Neutrophil (primary cell): Measurements from ENCODE around the gene MEGF6.
"Not testable (repeated sequence)": the region's sequence is repeated elsewhere in the genome, so short reads cannot be mapped to it uniquely, and the experiment has no call there.

Source experiments
- H3K27ac ChIP-seq: fragments of 200-600 bp; sonication (generic); 2 replicates; pipeline ENCODE4 v1.5.1; 2016; ENCODE audit warnings: mild to moderate bottlenecking, moderate library complexity
- H3K27me3 ChIP-seq: fragments of 200-600 bp; sonication (generic); 2 replicates; pipeline ENCODE4 v1.6.0; 2016; ENCODE audit warnings: mild to moderate bottlenecking
- H3K36me3 ChIP-seq: fragments of 200-600 bp; sonication (generic); 2 replicates; pipeline ENCODE4 v1.5.1; 2017
- H3K4me1 ChIP-seq, 2 experiments: fragments of 200-600 bp in 1 of 2; sonication (generic) in 1 of 2; 1 replicate in 1 of 2; 2 replicates in 1 of 2; pipeline versions ENCODE4 v1.5.1 to v1.6.1; 2013 to 2016; ENCODE audit warnings: low read depth in 1 of 2, low read length in 1 of 2, mild to moderate bottlenecking in 1 of 2, moderate library complexity in 1 of 2; ENCODE audit not compliant: control insufficient read depth in 1 of 2, insufficient read depth in 1 of 2
- H3K4me3 ChIP-seq, 2 experiments: fragments of 200-600 bp in 1 of 2; sonication (generic) in 1 of 2; 1 replicate in 1 of 2; 2 replicates in 1 of 2; pipeline ENCODE4 v1.5.1; 2013 to 2016; ENCODE audit warnings: low read depth in 1 of 2, low read length in 1 of 2, mild to moderate bottlenecking in 1 of 2, moderate library complexity in 1 of 2
- H3K9me3 ChIP-seq: fragments of 200-600 bp; sonication (generic); 2 replicates; pipeline ENCODE4 v1.5.1; 2016
- TF ChIP-seq, protein P1 (sequence below): fragments of 200-600 bp; sonication (generic); IDR thresholded peaks from 2 replicates; pipeline ENCODE4 v1.5.1; 2016; ENCODE audit warnings: antibody characterized with exemption

Gene MEGF6

DNA sequence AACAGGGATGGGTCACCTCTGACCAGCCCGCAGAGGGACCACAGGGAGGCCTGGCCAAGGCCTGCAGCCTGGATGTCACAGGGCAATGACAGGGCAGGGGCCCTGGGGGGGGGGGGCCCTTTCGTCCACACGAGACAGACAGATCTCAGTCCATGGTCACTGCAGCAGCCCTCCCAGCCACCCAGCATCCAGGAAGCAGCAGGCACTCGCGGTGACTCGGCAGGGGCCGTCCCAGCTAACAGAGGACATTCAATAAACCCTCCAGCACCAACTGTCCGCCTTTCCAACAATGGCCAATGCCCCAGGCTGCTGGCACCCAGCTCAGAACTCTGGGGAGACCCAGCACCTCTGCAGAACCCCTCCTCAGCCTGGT, 32.9 kb downstream of the MEGF6 start:
- no peaks in the 10 kb centered on the region for H3K9me3 ChIP-seq
- peaks cover 5% of the 10 kb centered on the region for H3K36me3 ChIP-seq
- TF ChIP-seq, protein P1, sequence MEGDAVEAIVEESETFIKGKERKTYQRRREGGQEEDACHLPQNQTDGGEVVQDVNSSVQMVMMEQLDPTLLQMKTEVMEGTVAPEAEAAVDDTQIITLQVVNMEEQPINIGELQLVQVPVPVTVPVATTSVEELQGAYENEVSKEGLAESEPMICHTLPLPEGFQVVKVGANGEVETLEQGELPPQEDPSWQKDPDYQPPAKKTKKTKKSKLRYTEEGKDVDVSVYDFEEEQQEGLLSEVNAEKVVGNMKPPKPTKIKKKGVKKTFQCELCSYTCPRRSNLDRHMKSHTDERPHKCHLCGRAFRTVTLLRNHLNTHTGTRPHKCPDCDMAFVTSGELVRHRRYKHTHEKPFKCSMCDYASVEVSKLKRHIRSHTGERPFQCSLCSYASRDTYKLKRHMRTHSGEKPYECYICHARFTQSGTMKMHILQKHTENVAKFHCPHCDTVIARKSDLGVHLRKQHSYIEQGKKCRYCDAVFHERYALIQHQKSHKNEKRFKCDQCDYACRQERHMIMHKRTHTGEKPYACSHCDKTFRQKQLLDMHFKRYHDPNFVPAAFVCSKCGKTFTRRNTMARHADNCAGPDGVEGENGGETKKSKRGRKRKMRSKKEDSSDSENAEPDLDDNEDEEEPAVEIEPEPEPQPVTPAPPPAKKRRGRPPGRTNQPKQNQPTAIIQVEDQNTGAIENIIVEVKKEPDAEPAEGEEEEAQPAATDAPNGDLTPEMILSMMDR: no peak
- no peak overlapping the region for H3K4me3 ChIP-seq
- H3K27me3 ChIP-seq: no peaks in the 10 kb centered on the region
- H3K27ac ChIP-seq: no peak overlapping the region
- peaks cover 0 to 4% of the 10 kb centered on the region in 2 experiments for H3K4me1 ChIP-seq

DNA sequence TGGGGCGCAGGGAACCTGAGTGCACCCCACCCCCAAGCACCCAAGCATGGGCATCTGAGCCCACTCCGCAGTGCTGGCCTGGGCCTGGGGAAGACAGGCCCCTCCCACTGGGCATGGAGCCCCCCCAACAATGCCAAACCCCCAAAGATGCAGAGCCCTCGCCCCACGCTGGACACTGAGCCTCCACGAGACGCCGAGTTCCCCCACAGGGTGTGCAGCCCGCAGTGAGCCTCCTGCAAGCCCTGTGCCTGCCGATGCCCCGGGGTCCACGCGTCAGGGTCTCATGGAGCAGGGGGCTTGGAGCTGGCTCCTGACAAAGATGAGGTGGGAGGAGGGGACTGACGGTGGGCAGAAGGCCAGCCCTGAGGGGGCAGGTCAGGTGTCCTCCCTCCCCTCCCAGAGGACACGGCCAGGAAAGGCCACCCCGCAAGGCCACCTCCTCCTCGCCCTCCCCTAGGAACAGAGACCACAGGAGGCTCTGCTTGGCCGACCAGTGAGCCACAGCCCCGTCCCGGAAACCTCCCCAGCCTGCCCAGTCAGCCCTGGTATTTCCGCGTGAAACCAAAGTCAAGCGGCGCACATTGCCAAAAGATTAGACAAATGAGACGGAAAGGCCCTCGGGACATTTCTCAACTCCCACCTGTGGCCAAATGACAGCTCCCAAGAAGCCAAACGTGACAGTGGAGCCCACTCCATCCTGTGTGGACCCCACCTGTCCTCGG, 33.4 kb downstream of the MEGF6 start:
- TF ChIP-seq, protein P1: no peak
- no peak overlapping the region for H3K4me3 ChIP-seq
- H3K27me3 ChIP-seq: no peaks in the 10 kb centered on the region

DNA sequence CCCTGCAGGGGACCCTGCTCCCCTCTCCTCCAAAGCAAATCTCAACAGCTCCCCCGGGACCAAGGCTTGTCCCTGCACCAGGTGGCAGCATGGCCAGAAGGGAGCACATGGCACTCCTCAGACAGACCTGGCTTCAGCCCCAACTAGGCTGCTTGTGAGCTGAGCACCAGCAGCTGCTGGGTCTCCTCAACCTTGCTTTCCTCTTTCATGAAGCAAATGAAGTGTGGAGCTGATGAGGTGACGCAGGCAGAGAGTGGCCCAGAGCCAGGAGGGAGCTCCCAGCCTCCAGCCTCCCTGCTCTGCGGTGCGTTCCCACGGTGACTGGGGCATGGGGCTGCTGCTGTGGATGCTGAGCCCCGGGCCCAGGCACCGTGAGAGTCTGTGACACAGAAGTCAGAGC, 34.0 kb downstream of the MEGF6 start:
- no peaks in the 10 kb centered on the region for H3K9me3 ChIP-seq

More for the DNA sequence above, 33.4 kb downstream of the MEGF6 start:
- H3K9me3 ChIP-seq: no peaks in the 10 kb centered on the region
- peaks cover 5% of the 10 kb centered on the region for H3K36me3 ChIP-seq
- H3K4me1 ChIP-seq: peaks cover 0 to 4% of the 10 kb centered on the region in 2 experiments
- H3K27ac ChIP-seq: no peak overlapping the region

DNA sequence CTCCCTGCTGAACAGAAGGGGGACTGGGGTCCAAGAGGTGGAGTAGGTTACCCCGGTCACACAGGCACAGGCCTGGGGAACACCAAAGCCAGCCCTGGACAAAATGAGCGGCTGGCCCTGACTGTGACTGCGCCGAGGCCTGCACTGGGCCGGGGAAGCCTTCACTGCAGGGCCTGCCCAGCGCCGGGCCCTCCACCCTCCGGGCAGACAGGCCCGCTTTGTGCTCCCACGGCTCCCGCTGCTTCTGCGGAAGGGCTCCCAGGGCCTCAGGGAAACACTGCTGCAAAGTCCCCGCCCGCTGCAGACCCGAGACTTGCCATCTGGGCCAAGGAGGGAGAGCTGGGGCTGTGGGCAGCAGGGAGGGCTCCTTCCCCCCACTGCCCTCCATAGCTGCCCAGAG, 35.3 kb downstream of the MEGF6 start:
- Histone ChIP-seq H3K27ac (no peak overlapping the region), H3K36me3 (peaks cover 5% of the 10 kb centered on the region), H3K9me3 (no peaks in the 10 kb centered on the region), H3K27me3 (no peaks in the 10 kb centered on the region), H3K4me3 (no peak overlapping the region), H3K4me1 (no peaks in the 10 kb centered on the region)
- TF ChIP-seq, protein P1: no peak

More for the DNA sequence above, 34.0 kb downstream of the MEGF6 start:
- peaks cover 5% of the 10 kb centered on the region for H3K36me3 ChIP-seq
- H3K4me3 ChIP-seq: no peak overlapping the region
- H3K27me3 ChIP-seq: no peaks in the 10 kb centered on the region
- H3K27ac ChIP-seq: no peak overlapping the region
- peaks cover 0 to 4% of the 10 kb centered on the region in 2 experiments for H3K4me1 ChIP-seq
- TF ChIP-seq, protein P1: no peak

DNA sequence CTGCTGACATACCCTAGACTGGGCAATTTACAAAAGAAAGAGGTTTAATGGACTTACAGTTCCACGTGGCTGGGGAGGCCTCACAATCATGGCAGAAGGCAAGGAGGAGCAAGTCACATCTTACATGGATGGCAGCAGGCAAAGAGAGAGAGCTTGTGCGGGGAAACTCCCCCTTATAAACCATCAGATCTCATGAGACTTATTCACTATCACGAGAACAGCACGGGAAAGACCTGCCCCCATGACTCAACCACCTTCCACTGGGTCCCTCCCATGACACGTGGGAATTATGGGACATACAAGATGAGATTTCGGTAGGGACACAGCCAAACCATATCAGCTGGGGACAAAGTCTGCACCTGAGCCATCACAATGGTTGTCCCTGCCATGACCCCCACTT, 35.8 kb downstream of the MEGF6 start:
- not testable (repeated sequence) for H3K27ac ChIP-seq, H3K4me3 ChIP-seq, H3K9me3 ChIP-seq, H3K27me3 ChIP-seq, H3K4me1 ChIP-seq, H3K36me3 ChIP-seq

DNA sequence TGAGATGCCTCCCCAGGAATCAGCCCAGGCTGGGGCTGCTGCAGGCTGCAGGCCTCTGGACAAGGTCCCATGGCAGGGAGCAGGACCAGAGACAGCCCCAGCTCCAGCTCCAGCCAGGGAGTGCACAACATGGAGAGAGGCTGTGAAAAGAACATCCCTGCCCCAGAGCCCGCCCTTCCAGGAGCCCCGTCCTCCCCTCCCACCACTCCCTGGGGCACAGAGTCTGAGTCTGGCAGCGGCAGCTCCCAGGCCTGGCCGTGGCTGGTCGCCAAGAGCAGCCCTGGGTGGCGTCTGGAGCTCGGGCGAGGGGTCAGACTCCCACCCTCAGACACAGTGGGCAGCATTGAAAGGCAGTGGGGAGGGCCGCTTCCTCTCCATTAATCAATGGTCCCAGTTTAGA, 37.8 kb downstream of the MEGF6 start:
- Histone ChIP-seq H3K27ac (no peak overlapping the region), H3K36me3 (no peaks in the 10 kb centered on the region), H3K27me3 (no peaks in the 10 kb centered on the region), H3K4me1 (no peaks in the 10 kb centered on the region), H3K9me3 (no peaks in the 10 kb centered on the region), H3K4me3 (no peak overlapping the region)
- TF ChIP-seq, protein P1: no peak

DNA sequence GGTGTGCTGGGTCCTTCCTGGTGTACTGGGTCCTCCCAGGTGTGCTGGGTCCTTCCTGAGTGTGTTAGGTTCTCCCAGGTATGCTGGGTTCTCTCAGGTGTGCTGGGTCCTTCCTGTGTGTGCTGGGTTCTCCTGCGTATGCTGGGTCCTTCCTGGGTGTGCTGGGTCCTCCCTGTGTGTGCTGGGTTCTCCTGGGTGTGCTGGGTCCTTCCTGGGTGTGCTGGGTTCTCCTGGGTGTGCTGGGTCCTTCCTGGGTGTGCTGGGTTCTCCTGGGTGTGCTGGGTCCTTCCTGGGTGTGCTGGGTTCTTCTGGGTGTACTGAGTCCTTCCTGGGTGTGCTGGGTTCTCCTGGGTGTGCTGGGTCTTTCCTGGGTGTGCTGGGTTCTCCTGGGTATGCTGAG, 38.7 kb downstream of the MEGF6 start:
- not testable (repeated sequence) for H3K4me3 ChIP-seq, H3K27ac ChIP-seq, H3K4me1 ChIP-seq, H3K9me3 ChIP-seq, H3K36me3 ChIP-seq, H3K27me3 ChIP-seq
